HG03280 (cell line): ENCODE data around the gene BBX.

Source experiments
- ATAC-seq: cut with Tn5 transposase; IDR thresholded peaks from one replicate; pipeline ENCODE4 v1.9.1; 2021; ENCODE audit warnings: mild to moderate bottlenecking, moderate library complexity; ENCODE audit not compliant: unreplicated experiment

BBX gene

DNA sequence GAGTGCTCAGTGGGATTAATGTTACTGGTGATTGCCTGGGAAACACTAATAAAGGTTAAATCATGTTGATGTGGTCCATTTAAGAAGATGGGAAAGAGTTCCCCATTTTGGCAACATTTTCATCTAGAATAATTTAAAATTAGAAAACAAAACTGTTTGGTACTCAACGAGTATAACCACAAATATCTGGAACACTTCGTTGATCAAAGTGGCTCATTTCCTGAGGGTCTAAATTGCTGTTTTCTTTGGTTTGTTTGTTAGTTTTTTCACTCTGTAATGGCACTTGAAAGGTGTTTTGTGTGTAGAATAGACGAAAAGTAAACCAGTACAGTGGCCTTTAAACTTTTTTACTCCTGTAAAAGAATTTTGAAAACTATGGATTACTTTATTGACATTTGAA lies 73.9 kb downstream of the BBX start:
- ATAC-seq, result no peak

GRCh38 chr3:107598926-107599771 lies 76.4 kb downstream of the BBX start:
- ATAC-seq, result peak; percentile 87

DNA sequence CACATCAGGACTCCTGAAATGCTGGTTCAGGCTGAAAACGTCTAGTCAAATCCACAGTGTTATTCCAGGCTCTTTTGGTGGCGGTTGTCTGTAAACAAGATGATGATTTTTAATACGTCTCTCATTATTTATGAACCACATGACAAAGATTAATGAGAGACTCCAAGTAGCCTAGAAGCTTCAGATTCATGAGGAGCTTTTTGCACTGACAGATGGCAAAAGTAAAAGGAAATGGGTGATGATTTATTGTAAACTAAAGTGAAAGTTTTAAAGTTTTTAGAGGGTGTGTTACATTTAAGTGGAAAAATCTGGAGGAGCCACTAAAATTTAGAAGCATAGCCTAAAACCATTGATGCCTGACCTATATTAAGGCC lies 77.0 kb downstream of the BBX start:
- no peak for ATAC-seq

DNA sequence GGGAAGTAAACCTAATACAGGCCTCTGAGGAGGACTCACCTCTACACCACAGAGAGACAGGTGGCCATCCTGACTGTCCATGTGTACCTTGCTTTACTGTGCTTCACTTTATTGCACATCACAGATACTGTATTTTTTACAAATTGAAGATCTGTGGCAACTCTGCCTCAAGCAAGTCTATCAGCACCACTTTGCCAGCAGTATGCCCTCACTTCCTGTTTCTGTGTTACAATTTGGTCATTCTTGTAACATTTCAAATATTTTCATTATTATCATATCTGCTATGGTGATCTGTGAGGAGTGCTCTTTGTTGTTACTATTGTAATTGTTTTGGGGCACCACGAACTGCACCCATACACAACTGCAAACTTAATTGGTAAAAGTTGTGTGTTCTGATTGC lies 78.0 kb downstream of the BBX start:
- no peak for ATAC-seq

DNA sequence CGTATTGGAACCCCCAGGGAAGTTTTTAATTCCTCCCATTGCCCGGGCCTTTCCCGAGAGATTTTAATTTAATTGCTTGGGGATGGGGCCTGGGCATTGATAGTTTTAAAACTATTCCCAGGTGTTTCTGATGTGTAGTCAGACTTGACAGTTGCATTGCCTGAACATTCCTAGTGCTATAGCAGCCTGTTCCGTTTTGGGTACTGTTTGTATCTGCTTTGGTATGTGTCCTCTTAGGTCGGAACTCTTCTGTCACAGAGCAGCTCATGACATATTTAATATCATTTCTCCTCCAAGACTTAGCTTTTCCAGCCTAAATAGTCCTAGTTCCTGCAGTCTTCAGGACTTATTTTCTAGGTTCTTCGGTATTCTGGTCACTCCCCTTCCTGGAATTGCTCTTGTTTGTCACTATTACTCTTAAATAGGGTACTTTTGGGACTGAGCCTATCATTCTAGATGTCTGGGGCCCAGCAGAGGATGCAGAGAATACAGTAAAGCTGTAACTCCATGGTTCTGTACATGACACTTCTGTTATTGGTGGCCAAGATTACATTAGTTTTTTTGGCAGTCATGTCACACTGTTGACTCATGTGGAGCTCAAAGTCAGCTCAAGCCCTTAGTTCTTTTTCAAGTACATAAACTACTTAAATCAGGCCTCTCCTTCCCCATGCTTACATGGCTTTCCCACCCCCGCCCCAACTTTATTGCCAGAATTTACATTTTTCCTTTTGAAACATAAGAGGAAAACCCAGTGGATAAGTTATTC lies 81.5 kb downstream of the BBX start:
- ATAC-seq, result no peak

GRCh38 chr3:107611775-107612469 lies 89.2 kb downstream of the BBX start:
- no peak for ATAC-seq

- ATAC-seq, result no peak
Measured at GRCh38 chr3:107612664-107613084, 89.9 kb downstream of the BBX start.

DNA sequence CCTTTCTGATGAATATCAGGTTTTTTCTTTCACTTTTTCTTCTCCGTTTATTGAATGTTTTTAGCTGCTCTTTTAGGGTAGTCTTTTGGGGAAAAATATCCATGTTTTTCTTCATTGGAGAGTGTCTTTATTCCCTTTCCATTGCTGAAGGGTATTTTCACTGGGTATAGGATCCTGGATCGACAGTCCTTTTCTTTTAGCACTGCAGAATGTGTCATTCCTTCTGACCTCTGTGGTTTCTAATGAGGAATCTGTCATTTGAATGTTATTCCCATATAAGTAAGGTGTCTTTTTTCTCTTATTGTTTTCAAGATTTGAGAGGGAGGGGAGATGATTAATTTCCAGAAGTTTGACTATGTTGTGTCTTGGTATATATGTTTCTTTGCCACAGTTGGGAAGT lies 96.8 kb downstream of the BBX start:
- ATAC-seq, result no peak

DNA sequence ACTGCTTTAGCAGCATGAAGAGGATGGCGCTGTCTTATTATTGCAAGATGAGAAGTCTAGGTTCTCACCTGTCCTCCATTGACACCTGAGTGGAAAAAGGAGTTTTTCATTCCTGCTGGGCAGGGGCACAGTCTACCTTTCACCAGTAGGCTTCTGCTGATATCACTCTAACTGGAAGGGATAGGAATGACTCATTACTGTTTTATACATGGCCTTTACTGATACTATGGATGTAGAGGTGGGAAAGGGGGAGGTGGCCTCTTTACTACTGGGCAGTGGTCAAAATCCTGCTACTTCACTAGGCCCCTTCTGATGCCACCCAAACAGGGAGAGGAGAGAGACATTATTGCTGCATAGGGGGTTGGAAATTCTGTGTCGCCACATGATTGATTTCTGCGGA lies 97.8 kb downstream of the BBX start:
- no peak for ATAC-seq

DNA sequence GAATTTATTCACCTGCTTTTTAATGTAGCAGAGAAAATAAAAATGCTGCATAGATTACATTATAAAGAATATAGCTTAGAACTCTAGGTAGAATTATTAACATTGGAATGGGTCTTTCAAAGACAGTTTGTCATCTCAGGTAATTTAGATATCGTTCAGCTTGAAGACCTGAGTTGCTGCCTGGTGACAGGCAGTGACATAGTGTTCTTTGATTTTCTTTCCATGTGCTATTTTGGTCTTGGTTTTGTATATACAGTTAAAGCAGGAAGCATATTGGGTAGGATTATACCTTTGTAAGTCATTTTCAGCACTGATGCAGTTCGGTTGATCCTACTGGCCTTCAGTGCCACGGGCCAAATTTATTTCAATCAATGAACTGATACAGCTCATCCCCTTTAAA lies 98.7 kb downstream of the BBX start:
- ATAC-seq, result no peak

GRCh38 chr3:107627962-107628542 lies 105.3 kb downstream of the BBX start:
- no peak for ATAC-seq

DNA sequence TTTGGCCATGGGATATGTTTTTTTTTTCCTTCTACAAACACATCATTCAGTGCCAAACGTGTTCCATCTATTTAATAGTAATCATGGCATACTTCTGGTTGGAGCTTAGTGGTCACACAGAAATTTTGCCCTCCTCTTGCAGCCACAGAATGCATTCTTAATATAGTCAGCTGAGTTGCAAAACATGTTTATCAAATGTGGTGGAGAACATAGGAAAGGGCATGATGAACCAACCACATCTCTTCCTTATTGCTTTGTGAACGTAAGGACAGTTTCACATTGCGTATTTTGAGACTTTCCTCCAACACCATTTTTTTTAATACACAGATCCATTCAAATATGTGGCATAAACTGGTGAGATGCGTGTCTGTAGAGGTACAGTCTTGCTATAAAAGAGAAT lies 106.8 kb downstream of the BBX start:
- ATAC-seq, result no peak

DNA sequence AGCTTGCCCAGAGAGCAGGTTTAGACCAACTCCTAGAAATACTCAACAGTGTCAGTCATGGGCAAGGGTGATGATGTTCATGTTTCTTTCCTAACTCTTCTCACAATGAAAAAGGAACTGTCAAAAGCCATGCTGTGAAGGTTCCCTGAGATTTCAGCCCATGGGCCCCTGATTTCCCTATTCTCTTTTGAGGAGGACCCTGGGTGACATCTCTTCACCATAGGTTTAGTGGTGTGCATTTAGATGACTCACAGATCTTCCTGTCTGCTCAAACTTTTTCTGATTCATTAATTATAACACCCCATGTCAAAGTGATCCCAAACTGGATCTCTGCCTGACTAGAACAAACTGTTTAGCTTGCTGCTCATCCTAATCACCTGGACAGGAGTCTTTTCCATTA lies 108.0 kb downstream of the BBX start:
- ATAC-seq, result no peak

DNA sequence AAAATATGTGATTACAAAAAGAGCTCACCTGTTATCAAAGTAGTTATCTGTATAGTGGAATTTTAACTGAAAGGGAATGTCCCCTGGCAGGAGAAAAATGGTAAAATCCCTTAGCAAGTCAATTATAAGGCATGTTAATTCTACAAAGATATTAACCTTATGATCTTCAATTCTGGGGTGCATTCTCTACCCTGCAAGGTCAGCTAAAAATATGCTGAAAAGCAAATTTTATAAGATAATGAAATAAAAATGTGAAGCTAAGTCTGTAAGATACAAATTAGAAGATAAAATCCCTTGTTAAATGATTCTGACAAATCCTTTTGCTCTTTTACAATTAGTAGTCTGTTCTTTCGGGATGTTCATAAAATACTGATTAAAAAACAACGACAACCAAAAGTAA lies 109.8 kb downstream of the BBX start:
- ATAC-seq, result no peak

- ATAC-seq, result peak; percentile 97
Measured at GRCh38 chr3:107633327-107634098, 110.8 kb downstream of the BBX start.

DNA sequence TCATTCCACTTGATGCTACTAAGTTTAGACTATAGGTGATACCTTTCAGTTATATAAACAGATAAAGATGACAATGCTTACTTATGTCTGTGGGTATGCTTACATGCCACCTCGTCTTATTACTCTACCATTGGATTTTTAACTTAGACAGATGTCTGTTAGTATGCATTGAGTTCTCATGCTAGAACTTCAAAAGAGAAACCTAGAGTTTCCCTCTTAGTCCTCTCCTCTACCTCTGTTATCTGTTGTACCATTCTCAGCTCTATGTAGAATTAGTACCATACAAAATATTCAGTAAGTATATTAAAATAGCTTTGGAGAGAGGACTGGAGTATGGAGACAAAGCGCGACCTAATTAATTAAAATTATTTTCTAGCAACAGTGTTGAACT lies 111.3 kb downstream of the BBX start:
- peak; percentile 30 for ATAC-seq

DNA sequence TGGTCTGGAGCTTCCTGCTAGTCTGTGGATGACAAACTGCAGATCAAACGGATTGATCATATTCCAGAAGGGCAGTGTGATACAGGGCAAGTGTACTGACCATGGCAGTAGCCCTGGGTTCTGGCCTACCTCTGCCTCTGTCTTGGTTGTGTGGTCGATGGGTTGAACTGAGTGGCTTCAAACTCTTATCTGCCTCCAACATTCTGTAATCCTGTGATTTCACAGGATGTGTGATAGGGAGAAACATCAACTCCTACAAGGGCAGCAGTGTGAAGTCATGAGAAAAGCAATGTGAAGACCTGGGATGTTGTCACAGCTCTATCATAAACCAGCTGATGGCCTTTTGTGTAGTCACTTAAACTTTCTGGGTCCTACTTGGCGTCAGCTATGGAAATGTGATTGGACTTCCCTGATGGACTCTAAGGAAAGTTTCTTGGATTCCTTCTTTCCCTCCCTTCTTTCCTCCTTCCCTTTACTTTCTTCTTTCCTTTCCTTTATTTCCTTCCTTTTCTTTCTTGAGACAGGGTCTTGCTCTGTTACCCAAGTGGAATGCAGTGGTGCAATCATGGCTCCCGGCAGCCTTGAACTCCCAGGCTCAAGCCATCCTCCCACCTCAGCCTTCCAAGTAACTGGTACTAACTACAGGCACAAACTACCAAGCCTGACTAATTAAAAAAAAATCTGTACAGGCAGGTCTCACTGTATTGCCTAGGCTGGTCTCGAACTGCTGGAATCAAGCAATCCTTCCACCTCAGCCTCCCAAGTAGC lies 114.8 kb downstream of the BBX start:
- no peak for ATAC-seq

DNA sequence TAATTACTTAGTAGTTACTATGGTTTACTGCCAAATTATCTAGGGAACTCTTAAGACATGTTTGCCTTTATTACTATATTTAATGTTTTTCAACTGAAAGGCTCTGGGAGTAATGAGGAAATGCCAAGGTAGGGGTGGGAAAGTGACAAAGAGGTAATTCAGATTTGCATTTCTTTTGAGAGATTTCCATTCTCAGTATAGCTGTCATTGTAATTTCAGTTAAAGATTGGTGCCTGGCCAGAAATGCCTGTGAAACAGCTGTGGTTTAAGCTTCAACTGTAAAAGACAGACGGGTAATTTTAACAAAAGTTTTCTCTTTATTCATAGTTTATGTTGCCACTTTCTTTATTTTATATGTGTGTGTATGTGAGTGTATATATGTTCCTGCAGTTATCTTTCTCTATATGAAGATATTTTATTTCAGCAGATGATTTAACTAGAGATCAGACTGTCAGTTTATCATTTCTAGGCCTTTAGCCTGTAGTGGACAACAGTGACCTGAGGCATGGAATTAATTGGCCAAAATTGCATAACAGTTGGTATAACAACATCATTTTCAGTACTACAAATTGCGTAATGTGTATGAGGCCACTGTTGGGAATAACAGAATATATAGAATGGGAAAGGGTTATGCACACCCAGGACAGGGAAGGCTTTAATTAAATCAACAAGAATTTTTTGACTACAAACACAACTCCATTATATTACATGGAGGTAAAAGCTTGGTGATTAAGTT lies 119.0 kb downstream of the BBX start:
- ATAC-seq, result no peak
